Measurements from ENCODE around the gene AGO3. TPM values are rescaled to one million over a fixed set of nuclear protein-coding genes. Genes with fewer than 3 reads are reported as not detected.

Gene AGO3
- total RNA-seq, 4 donors from 2014 or later: 12.7 to 21.4 (median 18.1) TPM

GRCh38 chr1:36085686-36086526 lies 155.0 kb downstream of the AGO3 start:
- H3K9me3 ChIP-seq: no peaks in the 10 kb centered on the region
- no peak overlapping the region for H3K27ac ChIP-seq
- H3K27me3 ChIP-seq: no peaks in the 10 kb centered on the region
- peaks cover 36% of the 10 kb centered on the region for H3K4me1 ChIP-seq
- no peak for DNase-seq (ENCODE audit: low spot score in 2 of 2)
- TF ChIP-seq POLR2AphosphoS5 (IDR thresholded peaks at IDR 0.05): no peak
- no peak for TF ChIP-seq EP300 (IDR thresholded peaks at IDR 0.05)
- no peak for TF ChIP-seq CTCF (IDR thresholded peaks at IDR 0.05)
- TF ChIP-seq POLR2A (IDR thresholded peaks at IDR 0.05): no peak
- no peak overlapping the region for H3K4me3 ChIP-seq
- 91% methylated on average over 29 of the region's 29 CpGs for WGBS
- H3K36me3 ChIP-seq: no peaks in the 10 kb centered on the region

- H3K9me3 ChIP-seq: no peaks in the 10 kb centered on the region
- peak in 1 of 2 donors; percentile 40 for DNase-seq (ENCODE audit: low spot score in 2 of 2)
- H3K4me3 ChIP-seq: no peak overlapping the region
- H3K27me3 ChIP-seq: no peaks in the 10 kb centered on the region
- WGBS: 83% methylated on average over 12 of the region's 12 CpGs
- H3K36me3 ChIP-seq: peaks cover 3% of the 10 kb centered on the region
- peaks cover 38% of the 10 kb centered on the region for H3K4me1 ChIP-seq
- no peak overlapping the region for H3K27ac ChIP-seq
- no peak for TF ChIP-seq CTCF (IDR thresholded peaks at IDR 0.05)
- TF ChIP-seq POLR2A (IDR thresholded peaks at IDR 0.05): no peak
- TF ChIP-seq EP300 (IDR thresholded peaks at IDR 0.05): no peak
- no peak for TF ChIP-seq POLR2AphosphoS5 (IDR thresholded peaks at IDR 0.05)
These were observed 155.8 kb downstream of the AGO3 start for GRCh38 chr1:36086529-36087232.

GRCh38 chr1:36087233-36088123 lies 156.6 kb downstream of the AGO3 start:
- 87% methylated on average over 9 of the region's 31 CpGs for WGBS
- H3K4me3 ChIP-seq: no peak overlapping the region

GRCh38 chr1:36088265-36088576 lies 157.3 kb downstream of the AGO3 start:
- H3K27ac ChIP-seq: no peak overlapping the region
- TF ChIP-seq POLR2AphosphoS5 (IDR thresholded peaks at IDR 0.05) (no peak), POLR2A (IDR thresholded peaks at IDR 0.05) (no peak), EP300 (IDR thresholded peaks at IDR 0.05) (no peak), CTCF (IDR thresholded peaks at IDR 0.05) (no peak)
- H3K4me1 ChIP-seq: peaks cover 43% of the 10 kb centered on the region
- no peak for DNase-seq (ENCODE audit: low spot score in 2 of 2)
- no peaks in the 10 kb centered on the region for H3K27me3 ChIP-seq
- H3K9me3 ChIP-seq: no peaks in the 10 kb centered on the region
- peak overlapping the region; percentile 99 for H3K4me3 ChIP-seq
- 39% methylated on average over 4 of the region's 8 CpGs for WGBS
- peaks cover 18% of the 10 kb centered on the region for H3K36me3 ChIP-seq

More at GRCh38 chr1:36087233-36088123, 156.6 kb downstream of the AGO3 start:
- peaks cover 11% of the 10 kb centered on the region for H3K36me3 ChIP-seq
- no peaks in the 10 kb centered on the region for H3K27me3 ChIP-seq
- H3K4me1 ChIP-seq: peaks cover 38% of the 10 kb centered on the region
- H3K9me3 ChIP-seq: no peaks in the 10 kb centered on the region
- no peak for TF ChIP-seq EP300 (IDR thresholded peaks at IDR 0.05)
- TF ChIP-seq CTCF (IDR thresholded peaks at IDR 0.05): no peak
- TF ChIP-seq POLR2A (IDR thresholded peaks at IDR 0.05): no peak
- no peak for TF ChIP-seq POLR2AphosphoS5 (IDR thresholded peaks at IDR 0.05)
- H3K27ac ChIP-seq: no peak overlapping the region
- peak; percentile 65 to 79 for DNase-seq (ENCODE audit: low spot score in 2 of 2)

Measured in suprapubic skin (tissue), 4 donors.